ENCODE results near the gene FREM3.
"Not testable (repeated sequence)": the region's sequence is repeated elsewhere in the genome, so short reads cannot be mapped to it uniquely, and the experiment has no call there.

The FREM3 gene

DNA sequence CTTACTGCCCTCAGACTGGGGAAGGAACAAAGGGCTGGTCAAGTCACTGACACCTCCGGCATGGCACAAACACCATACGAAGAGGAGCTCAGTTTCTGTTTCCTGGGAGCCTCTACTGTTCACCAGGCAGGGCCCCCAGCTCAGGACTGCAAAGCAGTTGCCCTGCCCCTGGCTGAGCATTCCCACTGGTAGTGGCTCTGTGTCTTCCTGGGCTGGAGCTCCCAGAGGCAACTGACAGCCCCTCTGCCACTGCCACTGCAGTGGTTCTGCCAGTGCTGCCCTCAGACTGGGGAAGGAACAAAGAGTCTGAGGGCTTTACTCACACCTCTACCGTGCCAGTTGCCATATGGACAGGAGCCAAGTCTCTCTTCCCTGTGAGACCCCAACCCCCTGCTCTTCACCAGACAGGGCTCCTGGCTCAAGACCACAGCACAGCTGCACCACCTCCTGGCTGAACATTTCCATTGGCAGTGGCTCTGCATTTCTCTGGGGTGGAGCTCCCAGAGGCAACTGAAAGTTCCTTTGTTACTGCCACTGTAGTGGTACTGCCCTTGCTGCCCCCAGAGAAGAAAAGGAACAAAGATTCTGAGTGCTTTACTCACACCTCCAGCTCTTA is 119.0 kb downstream of the FREM3 start:
- no peak for DNase-seq (ENCODE audit: low read depth)

DNA sequence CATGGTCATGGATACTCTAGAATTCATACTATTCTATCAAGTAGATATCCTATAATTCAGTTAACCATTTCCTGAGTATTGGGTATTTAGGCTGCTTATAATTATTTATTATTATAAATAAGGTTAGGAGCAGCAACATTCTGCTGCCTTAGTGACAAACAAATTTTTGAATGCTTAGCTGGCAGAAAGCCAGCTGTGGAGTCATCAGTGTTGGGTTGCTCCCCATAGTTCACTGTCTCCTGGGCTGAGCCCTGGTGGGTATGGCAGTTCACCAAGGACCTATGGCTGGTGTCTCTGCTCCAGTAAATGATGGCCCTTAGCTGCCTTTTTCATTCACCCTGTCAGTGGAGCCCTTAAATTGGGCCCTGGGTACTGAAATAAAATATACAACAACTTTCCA is 125.1 kb downstream of the FREM3 start:
- DNase-seq (ENCODE audit: low read depth), result no peak

DNA sequence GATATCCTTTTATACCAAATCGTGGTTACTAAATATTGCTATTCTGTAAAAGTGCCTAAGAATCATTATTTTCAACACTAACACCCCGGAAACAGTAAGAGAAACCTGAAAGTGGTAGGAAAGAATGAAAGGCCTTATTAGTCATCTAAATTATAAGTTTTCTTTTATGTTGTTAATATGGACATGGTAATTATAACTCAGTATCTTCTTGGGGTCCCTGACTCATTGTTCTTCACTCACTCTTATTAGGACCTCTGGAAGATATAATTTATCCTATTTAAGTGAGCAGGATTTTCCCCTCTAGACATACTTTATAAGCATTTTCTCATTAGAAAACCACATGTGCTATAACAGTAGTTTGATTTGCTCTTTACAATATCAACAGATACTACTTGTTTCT is 136.0 kb downstream of the FREM3 start:
- DNase-seq (ENCODE audit: low read depth), result no peak

DNA sequence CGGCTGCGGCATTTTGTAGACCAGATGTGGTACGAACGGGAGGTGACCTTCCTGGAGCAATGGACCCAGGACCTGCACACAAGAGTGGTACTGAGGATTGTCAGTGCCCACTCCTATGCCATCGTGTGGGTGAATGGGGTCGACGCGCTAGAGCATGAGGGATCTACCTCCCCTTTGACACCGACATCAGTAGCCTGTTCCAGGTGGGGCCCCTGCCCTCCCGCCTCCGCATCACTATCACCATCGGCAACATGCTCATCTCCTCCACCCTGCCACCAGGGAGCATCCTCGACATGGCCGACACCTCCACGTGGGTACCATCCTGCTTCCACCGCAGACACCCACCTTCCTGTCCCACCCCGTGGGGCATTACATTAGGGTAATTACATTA is 140.7 kb downstream of the FREM3 start:
- no peak for DNase-seq (ENCODE audit: low read depth)

DNA sequence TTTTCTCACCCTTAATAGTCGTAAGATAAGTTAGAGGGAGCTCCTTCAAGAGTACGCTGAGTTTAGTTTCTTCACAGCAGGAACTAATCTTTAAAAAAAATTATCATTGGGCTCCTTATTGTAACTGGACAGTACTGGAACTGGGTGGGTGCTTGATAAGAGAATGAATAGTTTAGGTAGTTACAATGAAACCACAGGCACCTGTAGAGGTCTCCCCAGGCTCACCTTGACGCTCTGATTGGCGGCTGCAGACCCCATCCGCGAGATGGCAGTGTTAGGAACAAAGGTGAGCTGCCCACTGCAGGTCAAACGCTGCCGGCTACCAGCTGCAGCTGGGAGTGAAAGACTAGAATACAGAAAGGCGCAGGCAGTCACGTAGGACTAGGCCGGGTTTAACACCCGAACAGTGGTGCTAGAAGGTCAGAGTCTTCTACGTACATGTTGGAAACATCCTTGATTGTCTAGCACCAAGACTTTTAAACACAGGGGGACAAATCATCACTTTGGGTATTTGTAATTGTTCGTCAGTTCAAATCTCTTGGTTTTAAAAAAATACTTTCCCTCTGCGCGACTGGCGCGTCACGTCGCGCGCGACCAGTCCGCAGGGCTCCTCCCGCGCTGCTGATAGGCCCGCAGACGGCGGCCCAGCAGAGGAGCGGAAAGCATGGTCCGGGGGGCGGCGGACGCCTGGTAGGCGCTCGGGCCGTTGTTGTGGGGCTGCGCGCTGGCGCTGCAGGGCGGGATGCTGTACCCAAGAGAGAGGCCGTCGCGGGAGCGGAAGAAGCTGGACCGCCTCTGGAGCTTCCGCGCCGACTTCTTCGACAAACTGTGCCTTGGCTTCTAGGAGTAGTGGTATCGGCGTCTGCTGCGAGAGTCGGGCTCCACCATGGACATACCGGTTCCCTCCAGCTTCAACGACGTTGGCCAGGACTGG is 141.4 kb downstream of the FREM3 start:
- peak; percentile 49 for DNase-seq (ENCODE audit: low read depth)

DNA sequence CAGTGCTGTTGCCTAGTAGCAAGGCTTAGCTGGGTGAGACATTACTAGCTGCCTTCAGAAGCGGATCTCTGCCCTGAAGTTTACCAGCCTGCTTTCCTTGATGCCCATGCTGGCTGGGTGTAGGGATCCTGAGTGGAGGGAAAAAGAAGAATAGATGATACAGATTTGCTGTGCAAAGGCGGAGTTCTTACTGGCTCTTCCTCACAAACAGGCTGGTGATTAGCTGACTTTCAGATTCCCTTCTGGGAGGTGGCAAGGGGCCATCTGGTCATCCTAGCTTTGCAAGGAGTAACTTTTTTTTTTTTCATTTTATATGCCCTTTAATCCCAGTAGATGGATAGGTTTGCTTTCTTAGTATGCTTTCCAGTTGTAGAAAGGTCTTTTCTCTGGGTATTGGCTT is 142.2 kb downstream of the FREM3 start:
- DNase-seq (ENCODE audit: low read depth), result no peak

DNA sequence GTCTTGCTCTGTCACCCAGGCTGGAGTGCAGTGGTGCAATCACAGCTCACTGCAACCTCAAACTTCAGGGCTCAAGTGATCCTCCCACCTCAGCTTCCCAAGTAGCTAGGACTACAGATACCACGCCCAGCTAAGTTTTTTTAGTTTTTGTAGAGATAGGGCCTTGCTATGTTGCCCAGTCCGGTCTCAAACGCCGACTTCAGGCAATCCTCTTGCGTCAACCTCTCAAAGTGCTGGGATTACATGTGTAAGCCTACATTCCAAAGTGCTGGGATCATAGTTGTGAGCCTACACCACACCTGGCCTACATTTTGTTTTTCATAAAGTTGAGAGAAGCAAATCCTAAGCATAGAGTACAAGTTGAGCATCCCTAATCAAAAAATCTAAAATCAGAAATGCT is 144.8 kb downstream of the FREM3 start:
- no peak for DNase-seq (ENCODE audit: low read depth)

DNA sequence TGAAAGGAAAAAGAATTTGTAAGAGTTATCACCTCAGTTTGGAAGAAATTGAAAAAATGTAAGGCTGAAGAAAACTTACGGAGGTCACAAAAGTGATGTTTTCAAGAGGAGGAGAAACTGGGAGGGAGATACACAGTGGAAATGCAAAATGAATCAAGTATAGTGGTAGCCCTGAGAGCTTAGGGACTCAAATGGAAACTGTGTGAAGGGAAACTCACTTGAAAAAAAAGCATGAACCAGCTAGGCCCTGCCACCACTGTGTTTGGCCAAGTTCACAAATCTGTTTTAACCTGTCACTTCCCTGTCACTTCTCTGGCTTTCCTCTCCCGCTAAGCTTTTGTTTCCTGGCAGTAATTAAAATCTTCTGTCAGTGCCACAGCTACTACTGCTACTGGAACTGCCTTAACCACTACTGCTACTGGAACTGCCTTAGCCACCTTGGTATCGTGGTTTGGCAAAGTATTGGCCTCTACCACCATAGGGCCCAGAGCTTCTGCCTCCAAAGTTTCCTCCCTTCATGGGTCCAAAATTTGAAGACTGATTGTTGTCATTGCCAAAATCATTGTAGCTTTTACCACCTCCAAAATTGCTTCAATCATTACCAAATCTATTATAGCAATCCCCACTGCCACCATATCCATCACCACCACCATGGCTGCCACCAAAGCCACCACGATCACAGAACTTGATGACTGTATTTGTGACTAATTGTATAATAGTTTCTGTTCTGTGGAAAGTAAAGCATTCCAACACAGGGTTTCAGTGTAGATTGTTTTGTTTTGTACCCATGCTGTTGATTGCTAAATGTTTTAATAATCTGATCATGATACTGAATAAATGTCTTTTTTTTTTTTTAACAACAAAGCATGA is 145.5 kb downstream of the FREM3 start:
- DNase-seq (ENCODE audit: low read depth), result no peak

DNA sequence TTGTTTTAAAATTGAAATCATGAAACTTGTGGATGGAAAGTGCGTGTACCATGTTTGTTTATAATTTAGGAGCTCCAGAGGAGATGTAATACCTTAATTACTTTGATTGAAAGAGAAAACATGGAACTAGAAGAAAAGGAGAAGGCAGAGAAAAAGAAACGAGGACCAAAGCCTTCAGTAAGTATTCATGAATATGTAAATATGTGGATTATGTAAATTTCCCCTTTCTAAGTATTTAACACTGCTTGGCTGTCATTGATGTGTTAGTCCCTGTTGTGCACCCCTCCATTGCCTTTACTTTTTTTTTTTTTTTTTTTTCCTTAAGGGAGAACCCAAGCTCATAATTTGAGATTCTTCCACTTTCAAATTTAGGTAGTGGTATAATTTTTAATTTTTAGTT is 150.5 kb downstream of the FREM3 start:
- DNase-seq (ENCODE audit: low read depth), result no peak

DNA sequence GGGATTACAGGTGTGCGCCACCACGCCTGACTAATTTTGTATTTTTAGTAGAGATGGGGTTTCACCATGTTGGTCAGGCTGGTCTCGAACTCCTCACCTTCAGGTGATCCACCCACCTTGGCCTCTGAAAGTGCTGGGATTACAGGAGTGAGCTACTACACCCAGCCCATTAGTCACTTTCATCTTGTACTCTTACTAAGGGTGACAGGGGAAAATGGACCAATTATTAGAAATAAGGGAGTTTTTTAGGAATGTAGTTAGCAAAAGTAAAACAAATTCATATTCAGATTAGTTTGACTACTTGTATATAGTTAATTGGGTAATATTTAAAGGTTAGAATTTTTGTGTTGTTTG is 160.8 kb downstream of the FREM3 start:
- no peak for DNase-seq (ENCODE audit: low read depth)

DNA sequence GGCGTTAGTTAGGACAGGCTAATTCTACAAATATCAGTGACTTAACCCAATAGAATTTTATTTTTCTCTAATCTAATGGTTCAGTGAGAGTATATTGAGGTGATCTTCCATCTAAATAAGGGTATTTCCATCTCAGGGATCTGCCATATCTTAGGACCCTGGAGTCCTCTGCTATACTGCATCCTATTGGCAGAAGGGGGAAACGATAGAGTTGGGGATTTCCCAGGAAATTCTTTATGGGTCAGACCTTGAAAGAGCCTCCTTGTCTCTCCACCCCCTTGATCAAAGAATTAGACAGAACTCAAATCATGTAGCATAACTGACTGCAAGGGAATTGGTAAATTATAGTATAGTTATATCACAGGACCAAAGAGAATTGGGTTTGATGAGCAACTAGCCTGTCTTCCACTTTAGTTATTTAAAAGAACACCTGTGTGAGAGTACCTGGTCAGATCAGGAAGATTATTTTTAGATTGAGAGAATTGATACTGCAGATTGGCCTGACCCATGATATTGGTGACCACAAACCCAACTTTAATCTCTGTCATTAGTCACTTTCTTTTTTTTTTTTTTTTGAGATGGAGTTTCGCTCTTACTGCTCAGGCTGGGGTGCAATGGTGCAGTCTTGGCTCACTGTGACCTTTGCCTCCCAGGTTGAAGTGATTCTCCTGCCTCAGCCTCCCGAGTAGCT is 161.4 kb downstream of the FREM3 start:
- DNase-seq (ENCODE audit: low read depth), result no peak

DNA sequence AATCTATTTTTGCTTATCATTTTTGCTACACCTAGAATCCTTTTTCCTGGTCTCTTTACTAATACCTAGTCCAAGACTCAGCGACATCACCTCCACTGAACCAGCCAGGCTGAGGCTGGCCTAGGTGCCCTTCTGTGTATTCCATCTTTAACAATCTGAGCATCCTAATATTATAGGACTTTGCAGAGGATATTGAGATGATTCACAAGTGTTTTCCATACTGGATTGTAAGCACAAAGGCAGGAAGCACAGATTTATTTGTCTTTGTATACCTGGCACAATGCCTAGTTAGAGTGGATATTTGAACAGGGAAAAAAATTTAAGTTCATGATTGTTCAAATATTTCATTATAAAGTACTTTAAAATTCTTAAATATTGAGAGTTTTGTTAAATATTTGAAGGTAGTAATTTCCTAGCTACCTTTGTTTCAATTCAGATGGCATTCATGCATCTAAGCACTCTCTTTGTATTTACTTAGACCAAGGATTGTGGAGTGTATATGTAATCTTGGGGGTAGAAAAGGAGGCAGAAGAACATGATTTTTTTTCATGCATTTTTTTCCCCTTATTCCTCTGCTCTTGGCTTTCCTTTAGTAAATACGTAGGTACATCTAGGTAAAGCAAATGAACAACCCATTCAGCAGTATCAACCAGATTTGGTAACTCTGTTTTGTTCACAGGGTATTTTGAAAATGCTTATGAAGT is 168.5 kb downstream of the FREM3 start:
- DNase-seq (ENCODE audit: low read depth), result no peak

DNA sequence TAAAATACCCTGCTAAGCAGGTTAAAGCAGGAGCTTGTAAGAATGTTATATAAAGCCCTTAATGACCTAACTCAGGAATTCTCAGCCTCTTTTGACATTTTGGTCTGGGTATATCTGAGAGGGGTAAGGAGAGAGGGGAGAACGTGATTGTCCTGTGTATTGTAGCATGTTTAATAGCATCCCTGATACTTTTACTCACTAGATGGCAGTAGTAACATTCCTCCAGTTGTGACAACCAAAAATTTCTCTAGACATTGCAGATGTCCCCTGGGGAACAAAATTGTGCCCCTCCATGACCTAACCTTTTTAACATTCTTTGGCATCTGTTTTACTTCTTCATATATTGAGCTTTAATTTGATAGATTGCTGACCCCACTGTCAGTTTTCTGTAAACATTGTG is 169.1 kb downstream of the FREM3 start:
- no peak for DNase-seq (ENCODE audit: low read depth)

DNA sequence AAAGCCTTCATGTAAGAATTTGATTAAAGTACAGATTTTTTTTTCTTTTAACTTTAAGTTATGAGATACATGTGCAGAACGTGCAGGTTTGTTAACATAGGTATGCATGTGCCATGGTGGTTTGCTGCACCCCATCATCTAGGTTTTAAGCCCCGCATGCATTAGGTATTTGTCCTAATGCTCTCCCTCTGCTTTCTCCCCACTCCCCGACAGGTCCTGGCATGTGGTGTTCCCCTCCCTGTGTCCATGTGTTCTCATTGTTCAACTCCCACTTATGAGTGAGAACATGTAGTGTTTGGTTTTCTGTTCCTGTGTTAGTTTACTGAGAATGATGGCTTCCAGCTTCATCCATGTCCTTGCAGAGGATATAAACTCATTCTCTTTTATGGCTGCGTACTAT is 172.4 kb downstream of the FREM3 start:
- DNase-seq (ENCODE audit: low read depth), result not testable (repeated sequence)

Measured in activated gamma-delta T cell treated with anti-CD3 and anti-CD28 coated beads, Interleukin-2, amount 50 U/mL, for 16 hours (primary cell).